NCI-H2196 (cell line): Measurements from ENCODE around the gene TRIM67.
A peak's percentile ranks its signal among the peaks of the same experiment; 100 is the strongest.

ENCODE experiments used
- DNase-seq: peaks from one replicate; lab custom pipeline; 2025; ENCODE audit not compliant: unreplicated experiment; lab: John Stamatoyannopoulos, UW

The TRIM67 gene

DNA sequence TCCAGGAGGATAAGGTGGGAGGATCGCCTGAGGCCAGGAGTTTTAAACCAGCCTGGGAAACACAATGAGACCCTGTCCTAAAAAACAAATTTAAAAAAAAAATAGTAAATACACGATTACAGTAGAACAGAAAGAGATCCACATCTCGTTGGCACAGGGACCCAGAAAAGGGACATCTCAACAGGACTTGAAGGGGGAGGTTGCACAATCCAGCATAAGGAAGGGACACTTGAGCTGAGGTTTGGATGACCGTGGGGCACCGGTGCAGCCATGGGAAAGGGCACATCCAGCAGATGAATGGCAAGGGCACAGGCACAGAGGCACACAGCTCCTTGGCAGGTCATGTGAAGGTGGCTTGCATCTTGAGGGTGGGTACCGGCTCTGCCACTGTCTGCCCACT is 20.5 kb downstream of the TRIM67 start:
- DNase-seq = no peak

DNA sequence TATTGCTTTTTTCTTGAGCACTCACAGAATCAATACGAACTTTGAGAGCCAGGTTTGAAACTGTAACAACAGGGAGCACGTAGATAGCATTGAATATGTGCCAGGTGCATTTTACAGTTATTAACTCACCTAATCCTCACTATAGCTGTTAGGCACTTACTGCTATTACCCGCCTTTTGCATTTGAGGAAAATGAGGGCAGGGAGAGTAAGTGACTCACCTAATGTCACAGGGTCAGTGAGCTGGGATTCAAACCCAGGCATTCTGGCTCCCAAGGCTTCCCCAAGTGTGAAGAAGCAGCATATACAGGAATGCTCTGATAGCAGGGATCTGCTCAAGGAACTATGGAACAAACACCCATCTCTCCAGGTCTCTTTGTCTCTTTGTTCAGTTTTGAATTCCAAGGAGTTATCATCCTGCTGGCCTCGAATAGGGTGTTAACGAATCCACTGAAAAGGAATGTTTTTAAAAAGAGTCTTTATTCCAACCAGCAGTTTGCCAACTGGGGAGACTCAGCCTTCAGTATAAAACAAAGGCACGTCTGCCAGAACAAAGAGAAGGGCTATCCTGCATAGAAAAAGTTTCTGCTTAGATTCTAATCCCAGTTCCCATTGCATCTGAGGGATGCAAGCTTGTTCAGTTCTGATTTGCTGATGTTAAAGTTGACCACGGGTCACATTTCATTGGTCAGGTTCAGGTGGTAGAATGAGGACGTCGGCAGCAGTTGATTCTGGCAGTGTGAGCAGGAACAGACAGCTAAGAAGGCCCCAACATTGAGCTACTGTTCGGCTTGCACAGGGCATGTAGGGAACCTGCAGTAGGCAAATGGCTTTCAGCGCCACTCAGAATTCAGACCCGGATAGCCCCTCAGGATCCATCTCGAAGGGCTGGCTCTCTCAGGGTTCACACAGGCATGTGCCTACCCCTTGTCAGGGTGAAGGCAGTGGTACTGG is 22.1 kb downstream of the TRIM67 start:
- DNase-seq = no peak

DNA sequence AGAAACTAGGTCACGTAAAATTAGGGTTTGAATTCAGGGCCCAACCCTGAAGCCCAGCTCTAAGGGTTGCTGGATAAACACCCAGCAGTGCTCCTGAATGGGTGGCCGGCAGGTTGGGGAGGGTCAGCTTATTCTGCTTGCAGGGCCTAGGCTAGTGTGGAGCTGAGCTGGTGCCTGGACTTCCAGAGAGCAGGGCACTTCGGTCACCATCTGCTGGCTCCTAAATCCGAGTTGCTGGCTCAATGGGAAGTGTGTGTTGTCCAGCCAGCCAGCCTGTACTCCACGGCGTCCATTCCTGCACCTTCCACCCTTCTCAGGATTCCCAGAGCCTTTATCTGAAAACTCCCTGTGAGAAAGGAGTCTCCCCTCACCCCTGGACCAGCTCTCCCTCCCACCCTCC is 23.0 kb downstream of the TRIM67 start:
- no peak for DNase-seq

DNA sequence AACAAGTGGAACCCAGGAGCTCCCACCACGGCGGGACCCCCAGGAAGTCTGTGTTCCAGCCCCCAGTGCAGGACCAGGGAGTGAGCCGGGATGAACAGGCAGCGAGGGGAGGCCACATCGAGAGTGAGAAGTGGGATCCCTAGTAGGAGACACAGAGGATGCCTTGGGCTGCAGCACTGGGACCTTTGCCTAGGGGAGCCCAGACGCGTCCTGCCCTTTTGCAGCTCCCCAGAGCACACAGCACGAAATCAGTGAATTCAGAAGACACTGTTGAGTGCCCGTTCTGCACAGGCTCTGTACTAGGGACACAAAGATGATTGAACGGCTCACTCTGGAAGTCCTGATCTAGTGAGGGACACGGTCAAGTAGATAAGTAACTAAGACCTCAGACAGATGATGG is 23.5 kb downstream of the TRIM67 start:
- no peak for DNase-seq

DNA sequence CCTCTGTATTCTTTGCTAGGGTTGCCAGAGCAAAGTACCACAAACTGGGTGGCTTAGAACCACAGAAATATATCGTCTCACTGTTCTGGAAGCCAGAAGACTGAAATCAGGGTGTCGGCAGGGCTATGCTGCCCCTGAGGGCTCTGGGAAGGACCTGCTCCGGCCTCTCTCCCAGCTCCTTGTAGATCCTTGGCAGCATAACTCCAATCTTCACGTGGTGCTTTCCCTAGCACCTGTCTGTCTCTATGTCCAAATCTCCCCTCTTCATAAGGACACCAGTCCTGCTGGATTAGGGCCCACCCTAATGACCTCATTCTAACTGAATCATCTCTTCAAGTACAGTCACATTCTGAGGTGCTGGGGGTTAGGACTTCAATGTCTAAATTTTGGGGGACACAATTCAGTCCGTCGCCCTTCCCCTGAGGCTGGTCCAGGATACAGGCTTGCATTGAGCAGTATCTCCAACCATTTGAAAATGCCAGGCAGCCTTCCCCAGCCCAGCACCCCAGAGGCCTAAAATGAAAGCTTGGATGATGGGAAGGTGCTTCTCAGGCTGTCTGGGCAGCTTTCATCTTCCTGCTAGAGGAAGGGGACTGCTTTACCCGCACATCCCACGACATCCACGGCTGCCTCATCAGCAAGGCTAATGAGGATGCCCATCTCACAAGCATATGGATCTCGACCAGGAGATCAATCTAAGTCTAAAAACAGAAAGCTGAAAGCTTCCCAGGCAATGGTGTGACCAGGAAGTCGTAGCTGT is 24.7 kb downstream of the TRIM67 start:
- no peak for DNase-seq

DNA sequence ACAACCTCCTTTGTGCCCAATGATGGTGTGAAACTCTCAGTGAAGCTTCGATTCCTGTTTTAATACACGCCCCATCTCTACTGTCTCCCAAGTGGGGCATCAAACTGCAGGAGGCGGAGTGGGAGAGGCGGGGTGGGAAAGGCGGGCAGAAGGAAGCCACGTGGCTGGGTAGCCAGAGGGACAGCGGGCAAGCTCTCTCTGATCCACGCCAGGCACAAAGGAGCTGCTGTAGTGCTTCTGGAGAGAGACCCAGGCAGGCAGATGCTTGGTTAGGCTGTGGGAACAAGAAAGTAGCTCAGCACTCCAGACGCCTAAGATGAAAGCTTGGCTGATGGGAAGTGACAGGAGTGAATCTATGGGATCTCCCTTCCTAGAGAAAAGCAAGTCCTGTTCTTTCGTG is 25.7 kb downstream of the TRIM67 start:
- DNase-seq = no peak

DNA sequence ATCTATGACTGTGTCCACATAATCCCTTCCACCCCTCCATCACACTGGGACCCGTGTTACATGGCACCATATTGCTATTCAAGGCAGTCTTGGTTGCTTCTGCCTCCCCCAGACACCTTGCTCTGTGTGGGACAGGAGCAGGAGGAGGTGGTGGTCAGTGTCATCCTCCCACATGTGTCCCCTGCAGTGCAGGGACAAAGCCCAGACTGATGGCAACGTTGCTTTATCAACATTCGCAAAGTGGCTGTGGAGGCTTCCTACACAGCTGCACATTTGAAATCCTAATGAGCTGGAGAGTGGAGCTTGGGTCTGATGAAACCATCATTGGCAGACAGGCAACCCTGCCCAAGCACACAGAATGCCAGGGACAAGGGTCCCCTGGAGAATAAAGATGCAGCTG is 26.2 kb downstream of the TRIM67 start:
- no peak for DNase-seq

DNA sequence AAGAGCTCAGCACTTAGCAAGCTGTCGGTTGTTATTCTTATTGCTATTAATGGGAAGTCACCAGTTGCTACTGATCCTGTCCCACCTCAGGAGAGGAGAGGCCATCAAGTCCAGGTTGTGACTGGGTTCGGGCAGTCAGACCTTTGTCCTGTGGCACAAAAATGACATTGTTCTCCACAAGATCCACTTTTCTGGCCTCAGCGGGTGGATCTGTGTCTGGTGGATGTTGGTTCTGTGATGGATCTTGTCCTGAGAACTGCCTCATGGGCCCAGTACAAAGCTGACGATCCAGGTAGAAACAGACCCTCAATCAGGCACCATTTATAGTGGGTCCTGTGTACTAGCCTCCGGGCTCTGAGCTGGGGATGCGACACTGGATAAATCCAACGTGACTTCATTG is 26.9 kb downstream of the TRIM67 start:
- DNase-seq = no peak

DNA sequence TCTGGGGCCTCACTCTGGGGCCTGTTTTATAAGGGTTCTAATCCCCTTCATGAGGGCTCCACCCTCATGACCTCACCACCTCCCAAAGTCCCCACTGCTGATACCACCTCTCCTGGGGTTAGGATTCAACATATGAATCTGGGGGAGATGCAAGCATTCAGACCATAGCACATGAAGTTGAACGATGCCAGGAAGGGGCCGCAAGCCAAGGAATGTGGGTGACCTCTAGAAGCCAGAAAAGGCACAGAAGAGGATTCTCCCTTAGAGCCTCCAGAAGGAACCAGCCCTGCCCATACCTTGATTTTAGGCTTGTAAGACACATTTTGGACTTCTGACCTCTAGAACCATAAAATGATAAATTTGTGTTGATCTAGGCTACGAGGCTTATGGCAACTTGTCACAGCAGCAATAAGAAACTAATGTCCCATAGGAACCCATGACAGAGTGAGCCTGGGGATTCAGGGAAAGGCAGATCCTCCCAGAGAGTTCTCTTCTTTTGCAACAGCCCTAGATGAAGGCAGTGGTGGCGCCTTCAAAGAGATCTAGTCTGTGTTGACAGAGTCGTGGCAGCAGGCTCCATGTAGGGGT is 27.9 kb downstream of the TRIM67 start:
- no peak for DNase-seq

DNA sequence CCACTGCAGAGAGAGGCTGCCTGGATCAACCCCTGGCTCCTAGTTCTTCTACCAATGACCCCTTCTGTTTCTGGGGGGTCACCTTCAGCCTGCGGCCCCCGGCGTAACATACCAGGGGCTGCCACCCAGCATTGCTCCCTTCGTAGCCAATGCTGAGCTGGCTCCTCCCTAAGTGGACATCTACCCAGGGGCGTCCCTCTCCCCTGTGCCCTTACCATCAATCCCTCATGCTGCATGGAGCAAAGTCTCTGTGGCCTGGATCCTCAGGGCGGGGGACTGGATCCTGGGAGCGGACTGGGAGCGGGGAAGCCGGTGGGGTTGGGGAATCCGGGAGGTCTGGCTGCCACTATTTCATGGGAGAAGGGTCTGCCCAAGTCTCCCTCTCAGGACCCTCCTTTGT is 28.6 kb downstream of the TRIM67 start:
- no peak for DNase-seq

DNA sequence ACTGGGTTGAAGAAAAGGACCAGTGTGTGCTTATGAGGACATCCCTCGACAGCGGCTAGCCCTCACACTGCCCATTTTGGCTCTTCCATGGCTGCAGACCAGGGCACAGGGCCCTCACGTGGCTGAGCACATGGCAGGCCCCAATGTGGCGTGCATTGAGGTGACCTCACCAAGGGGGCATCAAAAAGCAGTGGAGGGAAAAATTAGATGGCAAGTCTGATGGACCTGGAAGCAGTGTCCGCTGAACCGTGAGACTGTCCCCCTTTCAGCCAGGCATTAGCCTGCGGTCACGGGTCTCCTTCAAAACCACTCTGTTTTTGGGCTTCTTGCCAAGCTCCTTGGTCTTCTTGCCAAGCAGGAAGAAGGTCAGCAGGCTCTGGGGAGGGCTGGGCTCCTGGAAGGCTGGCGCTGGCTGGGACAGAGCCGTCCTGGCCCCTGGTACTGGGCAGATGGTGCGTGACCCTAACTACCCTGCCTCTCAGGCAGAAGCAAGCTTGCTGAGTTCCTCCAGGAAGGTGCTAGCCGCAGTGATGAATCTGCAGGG is 30.8 kb downstream of the TRIM67 start:
- DNase-seq = peak; percentile 92

DNA sequence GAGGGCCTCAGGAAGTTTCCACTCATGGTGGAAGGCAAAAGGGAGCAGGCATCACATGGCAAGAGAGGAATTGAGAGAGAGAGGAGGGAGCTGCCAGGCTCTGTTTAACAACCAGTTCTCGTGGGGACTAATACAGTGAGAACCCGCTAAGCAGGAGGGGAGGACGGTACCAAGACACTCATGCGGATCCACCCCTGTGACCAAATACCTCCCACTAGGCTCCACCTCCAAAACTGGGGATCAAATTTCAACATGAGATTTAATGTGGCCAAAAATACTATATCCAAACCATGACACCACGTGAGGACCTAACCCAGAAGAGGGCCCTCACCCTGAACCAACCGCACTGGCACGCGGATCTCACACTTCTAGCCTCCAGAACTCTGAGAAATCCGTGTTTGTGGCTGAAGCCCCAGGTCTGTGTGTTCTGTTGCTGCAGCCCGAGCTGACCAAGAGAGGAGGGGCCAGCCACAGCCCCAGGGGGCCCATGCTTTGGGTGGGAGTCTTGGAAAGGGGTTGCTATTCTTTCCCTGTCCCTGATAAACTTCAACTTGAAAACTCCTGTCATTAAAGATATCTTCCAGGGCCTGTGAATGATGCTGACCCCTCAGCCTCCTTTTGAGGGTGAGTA is 32.0 kb downstream of the TRIM67 start:
- DNase-seq = no peak

DNA sequence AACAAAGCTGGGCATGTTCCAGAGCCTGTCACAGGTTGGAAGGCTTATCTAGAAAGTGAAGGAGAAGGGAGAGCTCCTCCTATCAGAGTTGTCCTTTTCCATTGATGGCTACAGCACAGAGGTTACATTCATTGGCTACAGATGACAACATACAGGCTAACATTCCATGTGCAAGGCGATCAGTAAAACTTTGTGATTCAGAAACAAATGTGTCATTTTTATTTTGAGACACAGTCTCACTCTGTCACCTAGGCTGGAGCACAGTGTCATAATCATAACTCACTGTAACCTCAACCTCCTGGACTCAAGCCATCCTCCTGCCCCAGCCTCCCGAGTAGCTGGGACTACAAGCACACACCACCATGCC is 32.6 kb downstream of the TRIM67 start:
- DNase-seq = no peak

DNA sequence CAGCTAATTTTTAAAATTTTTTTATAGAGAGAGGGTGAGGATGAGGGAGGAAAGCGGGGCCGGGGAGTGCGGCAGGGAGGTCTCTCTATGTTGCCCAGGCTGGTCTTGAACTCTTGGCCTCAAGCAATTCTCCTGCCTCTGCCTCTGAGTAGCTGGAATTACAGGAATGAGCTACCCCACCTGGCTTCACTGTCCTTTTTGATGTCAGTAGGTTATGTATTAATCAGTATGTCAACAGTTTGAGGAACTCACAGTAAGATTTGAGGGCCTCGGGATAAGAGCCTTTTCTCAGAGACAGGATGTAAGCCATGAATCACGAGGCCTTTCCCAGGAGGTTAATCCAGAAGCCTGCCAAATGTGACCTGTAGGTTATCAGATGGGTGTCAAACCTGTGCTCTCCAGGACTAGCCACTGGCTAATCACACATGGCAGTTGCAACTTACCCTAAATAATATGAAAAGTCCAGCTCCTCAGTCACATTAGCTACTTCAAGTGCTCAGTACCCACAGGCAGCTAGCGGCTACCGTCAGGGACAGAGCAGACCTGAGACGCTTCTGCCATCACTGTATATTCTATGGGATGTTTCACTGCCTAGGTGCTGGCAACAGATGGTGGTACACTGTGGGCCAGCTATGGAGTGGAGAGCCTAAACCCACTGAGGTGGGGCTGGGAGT is 33.1 kb downstream of the TRIM67 start:
- no peak for DNase-seq

DNA sequence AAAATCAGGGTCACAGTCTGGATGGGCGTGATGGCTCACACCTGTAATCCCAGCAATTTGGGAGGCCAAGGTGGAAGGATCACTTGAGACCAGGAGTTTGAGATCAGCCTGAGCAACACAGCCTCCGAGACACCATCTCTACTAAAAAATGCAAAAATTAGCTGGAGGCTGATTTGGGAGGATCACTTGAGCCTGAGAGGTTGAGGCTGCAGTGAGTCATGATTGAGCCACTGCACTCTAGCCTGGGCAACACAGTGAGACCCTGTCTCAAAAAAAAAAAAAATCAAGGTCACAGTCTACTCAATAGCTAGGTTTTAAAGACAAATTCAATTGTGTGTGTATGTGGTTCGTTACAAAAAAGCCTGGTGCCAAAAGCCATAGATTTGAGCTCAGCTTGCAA is 34.4 kb downstream of the TRIM67 start:
- DNase-seq = no peak

DNA sequence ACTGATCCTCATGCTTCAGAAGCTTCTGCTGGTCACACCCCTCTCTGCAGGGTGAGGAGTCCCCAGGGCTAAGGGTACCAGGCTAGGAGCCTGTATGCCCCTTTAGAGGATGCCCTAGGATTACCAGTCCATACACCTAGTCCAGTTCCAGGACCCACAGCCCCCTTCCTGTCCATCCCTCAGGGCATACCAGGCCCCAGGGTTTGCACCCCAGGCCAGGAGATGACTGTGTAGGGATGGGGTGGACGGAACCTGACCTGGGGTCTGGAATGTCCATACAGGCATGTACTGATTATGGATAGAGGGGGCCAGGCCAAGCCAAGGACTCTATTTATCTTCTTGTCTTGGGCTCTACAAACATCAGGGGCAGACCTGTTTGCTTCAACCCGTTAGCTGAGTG is 34.9 kb downstream of the TRIM67 start:
- no peak for DNase-seq

DNA sequence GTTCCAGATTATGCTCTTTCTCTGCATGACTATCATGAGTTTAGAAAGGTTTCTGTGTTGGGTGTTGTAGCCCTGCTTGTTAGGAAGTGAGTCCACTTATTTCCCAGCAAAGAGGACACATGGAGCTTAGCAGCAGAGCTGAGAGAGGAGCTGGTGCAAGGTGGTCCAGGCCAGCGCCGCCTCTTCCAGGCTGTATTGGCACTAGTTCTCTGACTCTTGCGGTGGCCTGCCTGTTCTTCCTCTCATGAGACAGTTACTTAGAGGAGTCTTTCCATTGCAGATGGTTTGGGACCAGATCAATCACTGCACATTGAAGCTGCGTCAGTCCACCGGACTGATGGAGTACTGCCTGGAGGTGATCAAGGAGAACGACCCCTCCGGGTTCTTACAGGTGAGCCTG is 38.0 kb downstream of the TRIM67 start:
- DNase-seq = no peak

DNA sequence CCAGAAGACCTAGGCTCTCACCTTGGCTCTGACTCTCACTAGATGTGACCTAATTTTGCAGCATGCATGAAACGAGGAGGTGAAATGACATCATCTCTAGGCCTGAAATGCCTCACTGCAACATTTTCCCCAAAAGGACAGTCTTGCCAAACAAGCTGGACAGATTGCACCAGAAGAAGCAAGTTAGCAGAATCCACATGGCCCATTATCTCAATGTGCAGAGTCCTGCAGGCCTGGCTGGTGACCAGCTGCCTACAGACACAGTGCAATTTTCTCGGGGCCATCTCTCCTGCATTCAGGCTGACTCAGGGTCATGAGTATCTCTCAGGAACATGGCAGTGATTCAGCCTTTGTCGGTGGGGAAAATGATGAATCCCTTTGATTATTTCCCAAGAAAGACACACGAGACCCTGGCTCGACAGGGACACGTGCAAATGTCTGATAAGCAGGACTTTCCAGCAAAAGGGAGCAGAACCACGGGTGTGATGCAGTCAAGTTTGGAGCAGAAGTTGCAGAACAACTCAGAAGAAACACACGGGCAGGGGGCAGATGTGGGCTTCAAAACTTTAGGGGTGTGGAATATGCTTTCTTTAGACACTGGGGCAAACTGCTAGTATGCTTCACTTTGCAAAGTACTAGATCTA is 38.7 kb downstream of the TRIM67 start:
- no peak for DNase-seq

DNA sequence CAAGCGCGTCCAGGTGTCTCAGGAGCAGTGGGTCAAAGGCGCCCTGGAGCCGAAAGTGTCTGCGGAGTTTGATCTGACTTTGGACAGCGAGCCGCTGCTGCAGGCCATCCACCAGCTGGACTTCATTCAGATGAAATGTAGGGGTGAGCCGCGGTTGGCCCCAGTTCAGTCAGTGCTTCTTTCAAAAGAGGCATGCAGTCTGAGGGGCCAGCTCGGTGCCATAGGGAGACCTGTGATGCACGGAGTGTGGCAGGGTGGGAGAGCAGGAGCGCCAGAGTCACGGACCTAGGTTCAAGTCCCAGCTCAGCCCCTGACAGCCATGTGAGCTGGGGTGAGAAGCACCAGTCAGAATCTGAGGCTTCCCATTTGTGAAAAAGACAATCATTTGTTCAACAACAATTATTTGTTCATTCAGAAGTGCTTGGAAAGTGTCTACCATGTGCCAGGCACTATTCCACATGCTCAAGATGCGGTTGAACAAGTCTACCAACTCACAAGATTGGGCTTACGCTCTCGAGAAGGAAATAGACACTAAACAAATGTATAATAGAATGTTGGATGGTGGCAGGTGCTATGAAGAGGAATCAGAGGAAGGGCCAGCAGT is 39.6 kb downstream of the TRIM67 start:
- no peak for DNase-seq
